HCT116 (cell line): ENCODE measurements around the gene OPN3. TPM values are rescaled to one million over a fixed set of nuclear protein-coding genes. Genes with fewer than 3 reads are reported as not detected.

Source experiments
- ATAC-seq: fragments of 200-7000 bp; cut with Tn5 transposase; 2 replicates; pipeline ENCODE4 v1.9.1; 2020; ENCODE audit warnings: mild to moderate bottlenecking, moderate library complexity
- BruUV-seq: library from RNA; stranded (reverse); fragments of 400-500 nt; replicated peaks from 2 replicates; lab custom pipeline; 2021; lab: Mats Ljungman, UMichigan
- CTCF ChIA-PET: fragments of 300-600 bp; sonication (Branson Sonifier 250); formaldehyde crosslinking; loops from one replicate; lab custom pipeline; 2021; ENCODE audit warnings: antibody characterized with exemption; lab: Charles Lee
- POLR2A ChIA-PET: fragments of 300-600, 350-600 bp; sonication (Branson Sonifier 250); formaldehyde crosslinking; loops from one replicate; lab custom pipeline; 2021; ENCODE audit warnings: antibody characterized with exemption; lab: Charles Lee
- RAD21 ChIA-PET, 2 experiments: fragments of 300-600 bp; sonication (Branson Sonifier 250); formaldehyde crosslinking; loops; one replicate each; lab custom pipeline; 2023; ENCODE audit warnings: low total read pairs in 2 of 2; ENCODE audit not compliant: uncharacterized antibody in 2 of 2, unreplicated experiment in 2 of 2, low non-redundant PET in 1 of 2; lab: Charles Lee
- DNase-seq: peaks from one replicate; pipeline ENCODE4 v3.0.0-alpha.2; 2010; ENCODE audit warnings: low read depth, low spot score
- H2AFZ ChIP-seq: fragments of 200-600 bp; shearing (Covaris generic), sonication (generic); 2 replicates; pipeline ENCODE4 v1.6.1; 2017; ENCODE audit warnings: low read depth, mixed run types, mixed read lengths, antibody characterized with exemption, low read length; ENCODE audit not compliant: poor library complexity, severe bottlenecking
- H3K27ac ChIP-seq: 2 replicates; pipeline ENCODE4 v1.5.1; 2012; ENCODE audit warnings: low read depth, low read length
- H3K27me3 ChIP-seq: fragments of 200-600 bp; sonication (generic); 2 replicates; pipeline ENCODE4 v1.6.1; 2016; ENCODE audit warnings: mixed run types, low read length, mixed read lengths; ENCODE audit not compliant: insufficient read depth
- H3K36me3 ChIP-seq, 2 experiments: fragments of 200-500 bp in 1 of 2; fragments of 200-600 bp in 1 of 2; sonication (Bioruptor generic) in 1 of 2; sonication (generic) in 1 of 2; 2 replicates each; pipeline versions ENCODE4 v1.5.1 to v1.6.1; 2014 to 2016; ENCODE audit warnings: low read length in 2 of 2, inconsistent platforms in 1 of 2, mixed read lengths in 1 of 2, mixed run types in 1 of 2; ENCODE audit not compliant: insufficient read depth in 2 of 2, control insufficient read depth in 1 of 2
- H3K4me1 ChIP-seq, 2 experiments: fragments of 200-600 bp in 1 of 2; sonication (generic) in 1 of 2; 2 replicates each; pipeline versions ENCODE4 v1.5.1 to v1.6.1; 2012 to 2017; ENCODE audit warnings: low read length in 2 of 2, inconsistent platforms in 1 of 2, mild to moderate bottlenecking in 1 of 2, mixed read lengths in 1 of 2, mixed run types in 1 of 2, moderate library complexity in 1 of 2; ENCODE audit not compliant: insufficient read depth in 2 of 2, control insufficient read depth in 1 of 2
- H3K4me2 ChIP-seq: fragments of 200-600 bp; sonication (generic); 2 replicates; pipeline ENCODE4 v1.6.1; 2017; ENCODE audit warnings: mixed run types, low read length, mixed read lengths
- H3K4me3 ChIP-seq, 2 experiments: fragments of 200-600 bp in 1 of 2; sonication (generic) in 1 of 2; replicated peaks in 1 of 2; 2 replicates each; pipeline ENCODE4 v1.5.1; 2011 to 2016; ENCODE audit warnings: low read length in 2 of 2, control low read depth in 1 of 2, low read depth in 1 of 2, mild to moderate bottlenecking in 1 of 2, mixed read lengths in 1 of 2, mixed run types in 1 of 2
- H3K79me2 ChIP-seq: fragments of 200-600 bp; sonication (generic); 2 replicates; pipeline ENCODE4 v1.6.1; 2017; ENCODE audit warnings: mild to moderate bottlenecking, mixed run types, low read length, moderate library complexity, mixed read lengths; ENCODE audit not compliant: insufficient read depth
- H3K9ac ChIP-seq: fragments of 200-600 bp; sonication (generic); 2 replicates; pipeline ENCODE4 v1.6.1; 2016; ENCODE audit warnings: low read length, mixed read lengths
- H3K9me2 ChIP-seq: fragments of 200-600 bp; sonication (generic), shearing (Covaris generic); 2 replicates; pipeline ENCODE4 v1.6.1; 2017; ENCODE audit warnings: mixed run types, mild to moderate bottlenecking, moderate library complexity; ENCODE audit not compliant: insufficient read depth
- H3K9me3 ChIP-seq, 2 experiments: fragments of 200-500 bp in 1 of 2; fragments of 200-600 bp in 1 of 2; sonication (Bioruptor generic) in 1 of 2; sonication (generic) in 1 of 2; 2 replicates each; pipeline ENCODE4 v1.6.1; 2014 to 2017; ENCODE audit warnings: low read length in 2 of 2, mixed read lengths in 2 of 2, inconsistent platforms in 1 of 2, low read depth in 1 of 2, mild to moderate bottlenecking in 1 of 2, mixed run types in 1 of 2, moderate library complexity in 1 of 2; ENCODE audit not compliant: control insufficient read depth in 1 of 2, insufficient read depth in 1 of 2
- H4K20me1 ChIP-seq: fragments of 200-600 bp; sonication (generic), shearing (Covaris generic); 2 replicates; pipeline ENCODE4 v1.6.1; 2017; ENCODE audit warnings: mixed run types, mild to moderate bottlenecking, moderate library complexity; ENCODE audit not compliant: insufficient read depth
- CTCF ChIP-seq, 3 experiments: fragments of 200-600 bp in 1 of 3; sonication (generic) in 1 of 3; IDR thresholded peaks in 2 of 3; conservative IDR thresholded peaks in 1 of 3; 2 replicates each; pipeline ENCODE4 v1.5.1; 2012 to 2017; ENCODE audit warnings: low read depth in 2 of 3, low read length in 2 of 3, antibody characterized with exemption in 1 of 3, borderline replicate concordance in 1 of 3, control low read depth in 1 of 3, mild to moderate bottlenecking in 1 of 3, mixed read lengths in 1 of 3, mixed run types in 1 of 3, moderate library complexity in 1 of 3; ENCODE audit not compliant: insufficient read depth in 1 of 3
- FOSL1 ChIP-seq: IDR thresholded peaks from 2 replicates; pipeline ENCODE4 v1.6.1; 2012; ENCODE audit warnings: low read depth
- POLR2A ChIP-seq: IDR thresholded peaks from 2 replicates; pipeline ENCODE4 v1.7.0; 2011; ENCODE audit warnings: borderline replicate concordance; ENCODE audit not compliant: insufficient read depth, insufficient read length; ENCODE audit errors: extremely low read depth
- SIN3A ChIP-seq: IDR thresholded peaks from 2 replicates; pipeline ENCODE4 v1.6.1; 2012; ENCODE audit warnings: low read depth
- SP1 ChIP-seq: IDR thresholded peaks from 2 replicates; pipeline ENCODE4 v1.6.1; 2012; ENCODE audit warnings: low read depth
- TCF7L2 ChIP-seq: IDR thresholded peaks from 2 replicates; pipeline ENCODE4 v1.7.0; 2011; ENCODE audit warnings: borderline replicate concordance, inconsistent platforms; ENCODE audit not compliant: insufficient read depth, insufficient read length; ENCODE audit errors: extremely low read depth
- ZBTB33 ChIP-seq: IDR thresholded peaks from 2 replicates; pipeline ENCODE4 v1.6.1; 2011; ENCODE audit warnings: mild to moderate bottlenecking, low read length, moderate library complexity; ENCODE audit not compliant: insufficient replicate concordance; ENCODE audit errors: extremely low read depth
- ZFX ChIP-seq: fragments of 450-650 bp; IDR thresholded peaks from 2 replicates; pipeline ENCODE4 v1.6.1; 2017
- intact Hi-C: fragments of 100-400 bp; cut with micrococcal nuclease; formaldehyde crosslinking; loops from 2 replicates; pipeline ENCODE4 v1.10.0; 2022
- total RNA-seq: library from RNA; stranded (reverse); gene quantifications from one replicate; pipeline ENCODE4 v1.2.1, GENCODE V29; 2021; ENCODE audit not compliant: unreplicated experiment

The OPN3 gene
- total RNA-seq, 1 experiment from 2014 or later, result 6.1 TPM

- CTCF ChIA-PET, result no interaction called here
- intact Hi-C loops, result no loop called here
- Histone ChIP-seq H3K27me3 (no peaks in the 10 kb centered on the region), H3K9me3 (no peaks in the 10 kb centered on the region), H3K4me1 (no peaks in the 10 kb centered on the region), H3K27ac (no peak overlapping the region), H3K79me2 (no peaks in the 10 kb centered on the region), H3K4me3 (no peak overlapping the region), H3K36me3 (no peaks in the 10 kb centered on the region), H3K4me2 (no peak overlapping the region), H3K9me2 (no peaks in the 10 kb centered on the region), H4K20me1 (no peaks in the 10 kb centered on the region), H2AFZ (no peak overlapping the region), H3K9ac (no peak overlapping the region)
- DNase-seq (no peak), ATAC-seq (no peak)
- POLR2A ChIA-PET, result no interaction called here
- RAD21 ChIA-PET, result no interaction called here
- no peak for TF ChIP-seq TCF7L2
- TF ChIP-seq SP1, result no peak
- no peak for TF ChIP-seq CTCF (IDR thresholded peaks at IDR 0.05 in 2 of 3, conservative IDR thresholded peaks at IDR 0.05 in 1 of 3; ENCODE audit: borderline replicate concordance in 1 of 3, insufficient read depth in 1 of 3, low read depth in 2 of 3, low read length in 2 of 3)
- no peak for TF ChIP-seq FOSL1
- TF ChIP-seq ZBTB33, result no peak
- TF ChIP-seq ZFX, result no peak
- TF ChIP-seq POLR2A, result no peak
- TF ChIP-seq SIN3A, result no peak
- no TSS peak for BruUV-seq
Measured at GRCh38 chr1:241647658-241648057, 7.5 kb upstream of the OPN3 start.
